Type B pancreatic cell (in vitro differentiated cells): Measurements from ENCODE around the gene SMIM38. TPM values are rescaled to one million over a fixed set of nuclear protein-coding genes. Genes with fewer than 3 reads are reported as not detected.

ENCODE experiments used
- DNase-seq: peaks from one replicate; pipeline ENCODE4 v3.0.0; 2021; ENCODE audit warnings: mixed read lengths; ENCODE audit not compliant: unreplicated experiment; ENCODE audit errors: extremely low spot score
- H3K27ac Mint-ChIP-seq: 2 replicates; pipeline ENCODE4 v1.8.0; 2021; ENCODE audit warnings: mild to moderate bottlenecking, mixed read lengths
- H3K27me3 Mint-ChIP-seq: 2 replicates; pipeline ENCODE4 v1.8.0; 2021; ENCODE audit warnings: mixed read lengths
- H3K36me3 Mint-ChIP-seq: 2 replicates; pipeline ENCODE4 v1.8.0; 2021; ENCODE audit warnings: mixed read lengths
- H3K4me1 Mint-ChIP-seq: one replicate; pipeline ENCODE4 v1.8.0; 2021; ENCODE audit warnings: mixed read lengths; ENCODE audit not compliant: unreplicated experiment
- H3K4me3 Mint-ChIP-seq: 2 replicates; pipeline ENCODE4 v1.8.0; 2021; ENCODE audit warnings: mild to moderate bottlenecking, mixed read lengths
- H3K9me3 Mint-ChIP-seq: 2 replicates; pipeline ENCODE4 v1.8.0; 2021; ENCODE audit warnings: mixed read lengths
- CTCF ChIP-seq: fragments of 200-600 bp; sonication (generic); conservative IDR thresholded peaks from 2 replicates; pipeline ENCODE4 v1.5.0; 2021; ENCODE audit warnings: antibody characterized with exemption, mild to moderate bottlenecking
- total RNA-seq: library from RNA; stranded (reverse); gene quantifications from 2 replicates; pipeline ENCODE4 v1.2.1, GENCODE V29; 2021; ENCODE audit warnings: low replicate concordance

SMIM38 gene
- total RNA-seq, 1 donor from 2014 or later, result 5.3 TPM

GRCh38 chr11:69174841-69175240 lies 19.1 kb downstream of the SMIM38 start:
- no peak overlapping the region for H3K27ac Mint-ChIP-seq
- no peaks in the 10 kb centered on the region for H3K9me3 Mint-ChIP-seq
- H3K4me3 Mint-ChIP-seq, result no peak overlapping the region
- H3K27me3 Mint-ChIP-seq, result no peaks in the 10 kb centered on the region
- H3K36me3 Mint-ChIP-seq, result no peaks in the 10 kb centered on the region
- no peak for TF ChIP-seq CTCF
- DNase-seq, result no peak
- H3K4me1 Mint-ChIP-seq, result peaks cover 7% of the 10 kb centered on the region

- H3K27ac Mint-ChIP-seq, result no peak overlapping the region
- H3K4me3 Mint-ChIP-seq, result no peak overlapping the region
- no peaks in the 10 kb centered on the region for H3K4me1 Mint-ChIP-seq
- H3K36me3 Mint-ChIP-seq, result no peaks in the 10 kb centered on the region
- no peak for TF ChIP-seq CTCF
- no peaks in the 10 kb centered on the region for H3K9me3 Mint-ChIP-seq
- peaks cover 2% of the 10 kb centered on the region for H3K27me3 Mint-ChIP-seq
- DNase-seq, result no peak
Observed at GRCh38 chr11:69178819-69179482, 23.2 kb downstream of the SMIM38 start.

- peaks cover 2% of the 10 kb centered on the region for H3K27me3 Mint-ChIP-seq
- no peaks in the 10 kb centered on the region for H3K4me1 Mint-ChIP-seq
- no peak for DNase-seq
- TF ChIP-seq CTCF, result no peak
- no peaks in the 10 kb centered on the region for H3K9me3 Mint-ChIP-seq
- H3K4me3 Mint-ChIP-seq, result no peak overlapping the region
- H3K36me3 Mint-ChIP-seq, result no peaks in the 10 kb centered on the region
- H3K27ac Mint-ChIP-seq, result no peak overlapping the region
Observed at GRCh38 chr11:69180226-69180625, 24.5 kb downstream of the SMIM38 start.

GRCh38 chr11:69180726-69181125 lies 25.0 kb downstream of the SMIM38 start:
- DNase-seq, result no peak
- Mint-ChIP-seq H3K27ac (no peak overlapping the region), H3K4me1 (no peaks in the 10 kb centered on the region), H3K4me3 (no peak overlapping the region), H3K27me3 (peaks cover 2% of the 10 kb centered on the region), H3K36me3 (no peaks in the 10 kb centered on the region), H3K9me3 (no peaks in the 10 kb centered on the region)
- TF ChIP-seq CTCF, result no peak

GRCh38 chr11:69183613-69184012 lies 27.9 kb downstream of the SMIM38 start:
- Mint-ChIP-seq H3K27ac (no peak overlapping the region), H3K36me3 (peaks cover 3% of the 10 kb centered on the region), H3K9me3 (peaks cover 8% of the 10 kb centered on the region), H3K27me3 (peaks cover 2% of the 10 kb centered on the region), H3K4me1 (peaks cover 6% of the 10 kb centered on the region), H3K4me3 (no peak overlapping the region)
- DNase-seq, result no peak
- no peak for TF ChIP-seq CTCF
